Measurements from ENCODE around the gene RBMS1.

The RBMS1 gene, protein sequence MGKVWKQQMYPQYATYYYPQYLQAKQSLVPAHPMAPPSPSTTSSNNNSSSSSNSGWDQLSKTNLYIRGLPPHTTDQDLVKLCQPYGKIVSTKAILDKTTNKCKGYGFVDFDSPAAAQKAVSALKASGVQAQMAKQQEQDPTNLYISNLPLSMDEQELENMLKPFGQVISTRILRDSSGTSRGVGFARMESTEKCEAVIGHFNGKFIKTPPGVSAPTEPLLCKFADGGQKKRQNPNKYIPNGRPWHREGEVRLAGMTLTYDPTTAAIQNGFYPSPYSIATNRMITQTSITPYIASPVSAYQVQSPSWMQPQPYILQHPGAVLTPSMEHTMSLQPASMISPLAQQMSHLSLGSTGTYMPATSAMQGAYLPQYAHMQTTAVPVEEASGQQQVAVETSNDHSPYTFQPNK

DNA sequence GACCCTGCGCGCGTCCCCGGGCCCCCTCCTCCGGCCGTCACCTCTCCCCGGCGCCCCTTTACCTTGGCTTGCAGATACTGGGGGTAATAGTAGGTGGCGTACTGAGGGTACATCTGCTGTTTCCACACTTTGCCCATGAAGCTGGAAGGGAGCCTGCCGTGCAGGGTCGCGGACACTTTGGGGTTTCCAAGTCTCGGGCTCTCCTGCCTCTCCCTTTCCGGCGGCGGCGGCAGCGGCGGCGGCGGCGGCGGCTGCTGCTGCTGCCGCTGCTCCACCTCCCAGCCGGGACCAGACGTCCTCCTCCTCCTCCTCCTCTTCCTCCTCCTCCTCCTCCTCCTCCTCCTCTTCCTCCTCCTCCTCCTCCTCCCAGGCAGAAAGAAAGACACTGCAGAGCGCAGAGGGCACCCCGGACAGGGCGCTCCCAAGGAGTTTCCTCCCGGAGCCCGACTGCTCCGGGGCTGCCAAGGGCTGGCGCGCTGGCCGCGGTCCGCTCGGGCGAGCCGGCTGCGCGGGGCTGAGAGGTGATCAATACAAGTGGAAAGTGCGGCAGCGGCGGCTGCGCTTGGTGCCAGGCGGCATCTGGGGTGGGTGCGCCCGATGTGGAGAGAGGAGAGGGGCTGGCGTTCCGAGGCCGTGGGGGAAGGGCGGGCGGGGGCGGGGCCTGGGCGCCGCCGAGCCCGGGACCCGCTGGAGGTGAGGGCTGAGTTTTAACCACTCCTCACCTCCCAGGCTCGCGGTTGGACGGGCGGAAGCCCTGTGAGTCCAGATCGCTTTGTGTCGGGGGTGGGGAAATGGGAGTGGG is at the start of gene RBMS1:
Gene RBMS1 (minus strand): TSS at position 581 of the 802 bp plus-strand sequence. CDS start 444 bp downstream, at position 137.
- no peak for DNase-seq

DNA sequence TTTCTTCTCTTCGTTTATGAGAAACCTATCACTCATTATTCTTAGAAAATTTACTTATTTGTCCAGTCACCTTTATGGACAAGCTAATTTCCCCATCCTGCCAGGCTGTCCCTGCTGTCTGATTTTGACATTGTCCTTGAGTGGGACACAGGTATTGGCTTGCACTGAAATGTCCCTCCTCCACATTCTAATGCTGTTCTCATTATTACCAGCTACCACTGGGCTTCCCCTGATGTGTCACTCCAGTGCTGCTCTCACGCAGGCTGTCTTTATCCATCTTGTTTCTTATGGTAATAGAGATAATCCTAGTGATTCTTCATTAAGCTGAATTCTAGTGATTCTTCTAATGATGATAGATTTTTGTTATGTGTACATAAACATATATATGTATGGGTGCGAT is 48.1 kb upstream of the RBMS1 start:
- no peak for DNase-seq

DNA sequence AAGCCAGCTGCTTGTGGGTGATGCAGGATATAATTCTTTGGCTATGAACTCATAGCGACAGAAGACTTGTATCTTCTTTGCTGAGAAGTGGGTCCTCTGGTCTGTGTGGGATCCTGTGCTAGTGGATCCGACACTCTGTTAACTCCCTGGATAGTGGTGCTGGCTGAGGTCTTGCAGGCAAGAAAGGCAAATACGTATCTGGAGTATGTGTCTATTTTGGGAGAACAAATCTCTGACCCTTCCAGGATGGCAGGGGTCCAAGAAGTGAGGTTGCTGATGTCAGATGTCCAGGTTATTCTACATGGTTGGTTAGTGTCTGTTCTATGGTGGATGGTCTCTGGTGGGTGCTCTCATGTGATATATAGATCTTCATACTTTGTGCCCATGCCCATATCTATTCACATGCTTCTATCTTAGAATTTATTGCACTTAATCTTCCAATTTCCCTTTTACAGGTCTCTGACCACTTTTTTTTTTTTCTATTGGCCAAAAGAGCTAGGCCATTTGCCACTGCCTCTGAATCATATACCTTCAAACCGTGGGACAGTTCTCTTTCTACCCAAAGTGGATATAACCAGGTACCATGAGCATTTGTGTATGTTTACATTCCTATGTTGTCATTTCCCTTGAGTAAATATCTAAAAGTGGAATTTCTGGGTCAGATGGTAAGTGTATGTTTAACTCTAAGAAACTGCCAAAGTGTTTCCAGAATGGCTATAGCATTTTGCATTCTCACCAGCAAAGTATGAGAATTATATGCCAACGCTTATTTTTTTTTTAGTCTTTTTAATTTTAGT is 45.1 kb upstream of the RBMS1 start:
- no peak for DNase-seq

DNA sequence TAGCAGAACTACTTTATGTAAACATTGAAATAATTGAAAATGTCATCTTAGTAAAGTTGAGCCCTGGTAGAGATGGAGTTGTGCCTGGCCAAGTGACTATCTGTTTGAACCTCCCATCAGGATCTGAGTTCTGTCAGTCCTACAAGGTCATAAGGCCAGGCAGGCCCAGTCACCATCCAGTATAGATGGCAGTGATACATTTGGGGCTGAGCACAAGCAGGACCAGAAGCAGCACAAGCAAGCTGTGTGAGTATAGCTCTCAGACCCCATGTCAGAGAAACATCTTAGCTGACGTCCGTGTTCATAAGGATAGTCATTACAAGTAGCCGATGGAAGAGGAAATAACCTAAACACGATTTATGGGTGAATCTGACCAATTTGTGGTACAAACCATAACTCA is 44.5 kb upstream of the RBMS1 start:
- DNase-seq, result no peak

DNA sequence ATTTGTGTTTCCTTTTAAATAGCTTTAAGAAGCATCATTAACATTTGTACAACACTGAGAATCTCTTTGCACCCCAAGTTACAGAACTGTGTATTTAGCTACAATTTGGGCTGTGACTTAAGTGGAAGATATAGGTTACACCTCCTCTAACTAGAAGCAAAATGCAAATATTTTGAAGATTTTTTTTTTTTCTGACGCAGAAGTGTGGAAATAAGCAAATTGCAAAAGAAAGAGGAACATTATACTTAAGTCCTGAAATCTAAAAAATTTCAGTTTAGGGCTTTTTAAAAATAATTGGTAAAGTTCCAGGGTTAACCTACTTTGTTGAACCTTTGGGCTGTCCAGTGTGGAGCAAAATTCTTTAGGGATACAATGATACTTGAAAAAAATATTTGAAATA is 41.4 kb upstream of the RBMS1 start:
- DNase-seq, result no peak

DNA sequence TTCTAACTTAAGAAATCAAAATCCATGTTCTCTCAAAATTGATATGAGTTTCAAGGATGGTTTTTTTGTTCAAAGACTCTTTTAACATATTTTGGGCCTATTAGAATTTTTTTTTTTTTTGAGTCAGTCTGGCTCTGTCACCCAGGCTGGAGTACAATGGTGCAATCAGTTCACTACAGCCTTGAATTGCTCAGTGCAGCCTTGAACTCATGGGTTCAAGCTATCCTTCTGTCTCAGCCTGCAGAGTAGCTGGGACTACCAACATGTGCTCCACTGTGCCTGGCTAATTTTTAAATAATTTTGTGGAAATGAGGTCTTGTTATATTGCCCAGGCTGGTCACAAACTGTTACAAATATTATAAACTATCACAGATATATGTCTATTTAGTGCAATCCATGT is 40.6 kb upstream of the RBMS1 start:
- DNase-seq, result no peak

DNA sequence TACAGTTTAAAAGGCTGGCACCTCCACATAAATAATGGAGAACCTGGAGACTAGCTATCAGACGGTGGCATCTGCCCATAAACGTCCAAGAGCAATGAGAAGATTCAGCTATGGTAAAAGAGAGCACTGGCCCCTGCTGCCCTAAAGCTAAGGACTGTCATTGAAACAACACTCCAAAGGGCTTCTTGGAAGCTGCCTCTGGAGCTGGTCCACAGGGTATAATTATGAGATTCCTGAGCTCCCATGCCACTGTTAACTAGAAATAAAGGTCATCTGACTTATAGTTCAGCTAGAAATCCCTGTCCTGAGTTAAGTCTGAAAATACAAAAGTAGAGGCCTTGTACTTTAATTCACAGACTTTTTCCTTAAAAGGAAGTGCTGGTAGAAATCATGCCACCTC is 39.9 kb upstream of the RBMS1 start:
- DNase-seq, result no peak

DNA sequence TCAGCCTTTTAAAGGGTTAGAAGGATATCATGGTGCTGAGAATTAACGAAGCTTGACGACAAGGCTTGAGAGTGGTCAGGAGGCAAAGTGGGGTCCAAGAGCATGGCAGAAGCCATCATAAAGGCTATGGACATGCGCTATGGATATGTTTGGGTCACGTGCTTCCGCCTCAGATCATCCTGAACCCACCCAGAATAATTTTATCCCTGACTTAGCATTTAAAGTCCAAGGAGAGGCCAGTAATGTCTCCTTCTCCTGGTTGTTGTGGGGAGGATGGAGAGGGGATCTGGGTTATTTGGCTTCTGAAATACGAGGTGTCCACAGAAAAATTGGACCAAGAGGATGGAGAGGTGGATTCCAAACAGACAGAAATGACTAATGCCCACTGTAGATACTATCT is 38.8 kb upstream of the RBMS1 start:
- no peak for DNase-seq

DNA sequence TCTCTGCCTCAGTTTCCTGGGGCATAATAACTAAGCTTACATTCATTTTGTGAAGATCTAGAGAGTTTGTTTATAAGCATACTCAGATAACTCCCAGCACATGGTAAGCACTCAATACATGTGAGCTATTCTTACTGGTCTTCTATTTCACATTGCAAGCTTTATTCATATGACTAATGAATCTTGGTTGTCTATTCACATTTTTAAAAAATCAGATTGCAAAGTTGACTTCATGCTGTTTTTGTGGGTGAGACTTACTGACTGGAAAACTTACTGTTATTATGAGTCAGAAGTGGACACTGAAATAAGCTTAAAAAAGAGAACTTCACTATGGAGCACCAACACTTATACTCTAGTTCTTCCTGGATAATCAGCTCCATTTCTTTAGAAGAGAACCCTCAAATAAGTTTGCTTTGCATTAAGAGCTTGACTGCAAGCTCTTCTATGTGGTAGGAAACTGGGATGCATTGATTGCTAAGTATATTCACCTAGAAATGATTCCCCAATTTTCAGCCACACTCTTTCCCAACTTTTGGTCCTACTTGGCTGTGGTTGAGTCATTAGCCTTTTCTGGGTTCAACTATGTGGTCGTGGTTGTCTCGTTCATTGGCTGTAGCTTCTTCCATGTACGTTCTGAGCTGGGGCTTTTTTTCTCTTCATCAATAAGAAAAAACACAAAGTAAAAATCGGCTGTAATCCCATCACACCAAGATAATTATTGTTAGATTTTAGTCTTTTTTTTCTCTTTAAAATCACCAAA is 29.5 kb upstream of the RBMS1 start:
- DNase-seq, result no peak

DNA sequence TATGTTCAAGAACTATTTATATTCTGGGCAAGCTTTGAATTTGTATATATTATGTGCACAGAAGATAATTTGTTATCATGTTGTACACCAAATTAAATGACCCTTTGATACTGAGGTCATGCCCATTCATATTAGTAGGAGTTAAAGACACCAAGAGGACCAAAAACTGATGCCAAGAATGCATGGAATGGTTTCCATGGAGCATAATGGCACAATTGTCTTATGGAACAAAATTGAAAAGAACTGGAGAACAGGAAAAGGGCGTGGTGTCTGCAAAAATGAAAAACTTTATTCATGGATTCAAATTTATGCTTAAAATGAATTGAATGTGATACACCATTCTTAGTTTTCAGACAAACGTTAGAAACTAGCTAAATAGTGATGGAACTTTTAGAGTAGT is 24.1 kb upstream of the RBMS1 start:
- DNase-seq, result no peak

DNA sequence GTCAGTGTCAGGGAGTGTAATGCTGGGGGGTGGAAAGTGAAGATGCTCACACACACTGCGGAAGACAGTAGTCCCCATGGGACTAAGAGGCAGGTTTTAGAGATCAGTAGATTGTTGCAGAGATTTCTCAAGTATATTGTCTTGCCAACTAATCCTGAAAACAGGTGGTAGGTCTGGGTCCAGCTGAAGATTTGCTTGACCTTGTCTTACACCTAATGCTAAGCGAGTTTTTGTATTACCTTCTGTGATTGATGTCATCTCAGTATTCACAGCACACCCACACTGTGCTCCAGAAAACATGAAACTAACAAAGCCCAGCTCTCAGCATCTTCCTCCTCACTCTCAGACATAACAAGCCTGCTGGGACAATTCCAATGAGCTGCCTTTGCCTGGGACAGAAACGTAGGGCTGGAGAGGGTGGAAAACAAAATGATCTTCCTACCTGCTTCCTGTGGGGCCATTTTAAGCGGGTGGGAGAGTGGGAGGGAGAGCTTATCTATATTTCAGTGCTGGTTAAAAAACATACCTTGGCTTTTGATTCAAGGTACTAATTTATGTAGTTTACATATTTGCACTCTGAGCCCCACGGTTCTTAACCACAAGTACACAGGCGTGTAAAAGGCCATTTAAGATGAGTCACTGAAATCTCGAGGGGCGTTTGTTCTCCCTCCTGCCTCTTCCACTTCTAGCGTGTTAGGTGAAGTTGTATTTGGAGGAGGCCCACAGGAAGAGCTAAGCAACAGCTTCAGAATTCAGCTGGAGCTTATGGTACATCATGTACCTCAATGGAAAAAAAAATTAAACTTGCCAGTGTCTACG is 23.1 kb upstream of the RBMS1 start:
- DNase-seq, result no peak

DNA sequence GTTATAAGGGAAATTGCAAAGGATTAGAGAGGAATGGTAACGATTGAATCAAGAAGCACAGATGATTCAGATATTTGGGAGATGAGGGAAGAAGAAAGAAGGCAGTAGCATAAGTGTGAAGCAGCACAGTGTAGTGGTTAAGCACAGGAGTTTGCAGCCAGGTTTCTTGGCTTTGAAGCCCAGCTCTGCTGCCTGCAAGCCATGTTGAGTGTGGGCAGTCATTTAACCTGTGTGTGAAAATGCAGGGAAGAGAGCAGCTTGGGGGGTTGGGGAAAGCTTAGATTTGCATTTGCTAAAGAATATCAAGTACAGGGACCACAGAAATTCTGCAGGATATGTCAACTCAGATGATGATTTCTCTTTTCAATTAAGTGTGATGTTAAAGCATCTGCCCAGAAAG is 21.5 kb upstream of the RBMS1 start:
- no peak for DNase-seq

DNA sequence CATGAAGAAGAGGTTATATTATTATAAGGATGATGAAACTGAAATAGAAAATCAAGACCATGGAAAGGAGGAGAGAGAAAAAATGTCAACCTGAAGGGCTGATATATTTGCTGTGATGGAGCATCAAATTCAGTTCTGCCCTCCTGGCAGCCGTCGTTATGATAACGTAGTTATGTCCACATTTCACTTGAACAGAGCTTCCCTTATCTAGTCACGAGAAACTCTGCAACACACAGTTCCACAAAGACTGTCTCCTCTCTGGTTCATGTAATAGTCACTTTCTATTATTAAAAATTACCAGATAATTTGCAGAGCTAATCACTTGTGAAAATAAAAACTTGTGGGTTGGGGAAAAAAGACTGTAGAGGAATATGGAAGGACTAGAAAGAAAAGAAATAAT is 19.5 kb upstream of the RBMS1 start:
- DNase-seq, result no peak

DNA sequence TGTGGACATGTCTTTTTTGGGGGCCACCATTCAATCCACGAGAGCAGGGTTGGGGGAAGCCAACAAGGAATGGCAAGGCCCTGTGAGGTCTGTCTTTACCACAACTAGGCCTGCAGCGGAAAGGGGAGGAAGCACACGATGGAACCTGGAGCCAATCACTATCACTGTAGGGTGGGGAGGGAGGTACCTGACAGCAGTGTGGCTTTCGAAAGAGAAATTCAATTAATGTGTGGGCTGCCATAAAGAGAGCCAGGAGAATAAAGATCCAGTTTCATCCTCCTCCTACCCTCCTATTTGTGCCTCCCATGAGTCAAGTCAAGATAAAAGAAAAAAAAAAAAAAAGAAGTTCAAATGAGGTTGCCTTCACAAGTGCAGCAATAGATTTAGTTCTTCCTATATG is 18.9 kb upstream of the RBMS1 start:
- DNase-seq, result no peak

DNA sequence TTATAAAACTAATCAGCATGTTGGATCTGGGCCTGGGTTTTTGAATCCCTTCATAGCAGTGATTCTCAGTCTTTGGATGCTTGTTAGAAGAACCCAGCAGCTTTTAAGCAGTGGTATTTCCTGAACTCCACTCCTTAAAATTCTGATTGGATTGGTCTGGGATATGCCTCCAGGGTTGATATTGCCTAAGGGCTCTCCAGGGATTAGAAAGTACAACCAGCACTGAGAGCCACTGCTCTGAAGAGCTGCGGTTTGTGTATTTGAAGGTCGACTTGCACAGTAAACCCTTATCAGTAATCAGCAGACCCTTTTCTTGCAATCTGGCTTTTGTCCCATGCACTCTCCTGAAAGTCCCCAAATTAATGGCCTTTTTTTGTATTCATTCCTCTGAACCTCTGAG is 17.0 kb upstream of the RBMS1 start:
- no peak for DNase-seq

DNA sequence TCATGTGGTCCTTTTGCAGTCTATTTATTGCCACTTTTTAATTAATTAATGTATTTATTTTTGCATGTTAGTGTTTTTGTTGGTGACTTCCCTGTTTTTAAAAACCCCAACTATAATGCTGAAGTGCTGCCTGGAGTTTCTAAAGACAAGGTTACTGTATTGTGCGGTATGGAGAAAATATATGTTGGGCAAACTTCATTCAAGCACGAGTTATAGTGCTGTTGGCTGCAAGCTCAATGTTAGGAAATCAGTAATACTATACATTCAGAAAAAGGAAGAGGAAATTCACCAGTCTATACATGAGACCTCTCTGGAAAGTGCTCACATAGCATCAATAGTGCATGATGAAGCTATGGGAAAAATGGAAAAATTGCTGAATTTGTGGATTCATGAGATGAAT is 15.4 kb upstream of the RBMS1 start:
- no peak for DNase-seq

DNA sequence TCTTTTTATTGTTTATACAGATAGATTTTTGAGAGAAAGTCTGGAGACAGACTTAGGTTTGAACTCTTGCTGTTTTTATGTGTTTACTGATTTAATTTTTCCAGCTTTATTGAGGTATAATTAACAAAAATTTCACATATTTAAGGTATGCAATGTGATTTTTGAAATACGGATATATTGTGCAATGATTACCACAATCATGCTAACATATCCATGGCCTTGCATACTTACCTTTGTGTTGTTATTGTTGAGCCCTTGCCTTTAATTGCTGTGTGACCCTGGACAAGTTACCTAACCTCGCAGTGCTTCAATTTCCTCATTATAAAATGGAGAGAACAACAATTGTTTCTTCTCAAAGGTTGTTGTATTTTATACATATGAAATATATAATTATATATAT is 13.9 kb upstream of the RBMS1 start:
- DNase-seq, result no peak

DNA sequence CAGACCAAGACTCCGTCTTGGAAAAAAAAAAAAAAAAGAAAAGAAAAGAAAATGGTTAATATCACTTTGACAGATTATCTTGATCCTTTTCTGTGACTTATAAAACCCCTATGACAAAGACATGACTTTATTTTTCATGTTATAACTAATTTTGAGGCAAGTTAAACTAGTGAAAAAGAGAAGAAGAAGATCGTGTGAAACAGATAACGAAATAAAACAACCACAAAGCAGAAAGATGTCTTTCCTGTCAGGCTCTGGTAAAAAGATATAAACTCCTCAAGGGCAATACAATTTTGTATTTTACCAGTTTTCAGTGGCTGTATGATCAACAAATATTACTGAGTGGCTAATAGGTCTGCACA is 13.4 kb upstream of the RBMS1 start:
- no peak for DNase-seq

DNA sequence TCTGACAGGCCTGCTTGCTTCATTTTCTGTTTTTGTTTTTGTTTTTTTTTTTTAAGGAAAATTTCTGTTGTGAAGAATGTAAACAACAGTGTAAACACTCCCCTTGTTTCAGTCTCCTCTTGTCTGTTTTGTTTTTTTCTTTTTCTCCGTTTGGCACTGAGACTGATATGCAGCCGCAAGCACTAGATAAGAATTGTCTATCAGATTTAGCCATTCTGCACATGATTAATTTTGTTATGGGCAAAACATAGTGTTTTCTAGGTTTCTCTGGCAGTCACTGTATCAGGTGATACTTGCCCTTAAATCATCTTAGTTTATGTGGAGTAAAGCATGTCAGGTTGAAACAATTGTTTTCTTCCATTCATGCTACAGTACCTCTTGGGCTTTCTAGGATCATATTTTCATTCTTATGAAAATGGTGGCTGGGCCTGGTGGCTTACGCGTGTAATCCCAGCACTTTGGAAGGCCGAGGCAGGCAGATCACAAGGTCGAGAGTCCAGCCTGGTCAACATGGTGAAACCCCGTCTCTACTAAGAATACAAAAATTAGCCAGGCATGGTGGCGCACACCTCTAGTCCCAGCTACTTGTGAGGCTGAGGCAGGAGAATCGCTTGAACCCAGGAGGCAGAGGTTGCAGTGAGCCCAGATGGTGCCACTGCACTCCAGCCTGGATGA is 12.9 kb upstream of the RBMS1 start:
- DNase-seq, result no peak

DNA sequence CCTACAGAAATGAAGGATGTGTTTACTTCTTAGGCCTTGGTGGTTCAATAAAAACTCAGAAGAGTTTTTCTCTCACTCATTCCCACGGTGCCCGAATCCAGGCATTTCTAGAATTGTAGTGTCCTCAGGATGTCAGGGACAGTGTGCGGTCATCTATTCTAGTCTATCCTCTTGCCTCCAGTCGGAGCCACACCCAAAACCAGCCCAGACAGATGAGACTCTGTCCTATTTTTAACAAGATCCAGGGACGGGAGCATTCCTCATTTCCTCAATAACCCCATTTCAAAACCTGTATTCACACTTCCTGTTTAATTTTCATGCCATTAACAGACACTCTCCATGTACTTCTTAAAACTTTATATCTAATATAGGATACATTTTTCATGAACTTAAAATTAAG is 11.6 kb upstream of the RBMS1 start:
- no peak for DNase-seq

DNA sequence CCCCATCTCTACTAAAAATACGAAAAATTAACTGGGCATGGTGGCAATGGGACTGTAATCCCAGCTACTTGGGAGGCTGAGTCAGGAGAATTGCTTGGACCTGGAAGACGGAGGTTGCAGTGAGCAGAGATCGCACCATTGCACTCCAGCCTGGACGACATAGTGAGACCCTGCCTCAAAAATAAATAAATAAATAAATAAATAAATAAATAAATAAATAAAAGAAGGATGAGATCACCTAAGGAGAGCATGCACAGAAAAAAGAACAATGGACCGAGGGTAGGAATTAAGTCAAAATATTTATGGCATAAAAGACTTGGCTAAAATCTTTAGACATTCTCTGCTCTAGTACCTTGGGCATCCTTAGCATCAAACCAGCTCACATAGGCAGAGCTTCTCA is 8.9 kb upstream of the RBMS1 start:
- DNase-seq, result no peak

Measured in GF-D8 (cell line).